A549 (cell line): Measurements from ENCODE around the gene S1PR4.

Experiments used
- ATOH8 ChIP-seq: fragments of 250-450 bp; sonication (Bioruptor Pico); IDR thresholded peaks from 2 replicates; pipeline ENCODE4 v1.5.0; 2020; ENCODE audit warnings: low read depth, mild to moderate bottlenecking, moderate library complexity
- CTCF ChIP-seq: fragments of >200 bp; sonication (Bioruptor Twin); formaldehyde crosslinking; IDR thresholded peaks from 3 replicates; pipeline ENCODE4 v1.5.1; 2016
- FOXS1 ChIP-seq: fragments of 250-450 bp; sonication (Bioruptor Pico); IDR thresholded peaks from 2 replicates; pipeline ENCODE4 v1.5.0; 2020; ENCODE audit warnings: mild to moderate bottlenecking, moderate library complexity
- KDM1A ChIP-seq: fragments of 200-600 bp; sonication (generic); IDR thresholded peaks from 2 replicates; pipeline ENCODE4 v1.6.1; 2016; ENCODE audit warnings: low read depth, mild to moderate bottlenecking
- REST ChIP-seq: fragments of 200-600 bp; sonication (generic); IDR thresholded peaks from 2 replicates; pipeline ENCODE4 v1.6.1; 2016; ENCODE audit warnings: antibody characterized with exemption, mild to moderate bottlenecking, moderate library complexity
- RNF2 ChIP-seq: fragments of 200-600 bp; sonication (generic); IDR thresholded peaks from 2 replicates; pipeline ENCODE4 v1.6.1; 2016; ENCODE audit warnings: low read depth, mild to moderate bottlenecking, antibody characterized with exemption, moderate library complexity, borderline replicate concordance
- ZNF302 ChIP-seq: fragments of 250-450 bp; sonication (Bioruptor Pico); IDR thresholded peaks from 2 replicates; pipeline ENCODE4 v1.9.0; 2021; ENCODE audit warnings: inconsistent platforms, mild to moderate bottlenecking, moderate library complexity

- TF ChIP-seq CTCF (no peak), ATOH8 (CRISPR knock-in tag) (no peak), RNF2 (no peak), ZNF302 (CRISPR knock-in tag) (no peak), REST (no peak), FOXS1 (CRISPR knock-in tag) (no peak), KDM1A (no peak)
Measured at GRCh38 chr19:3148503-3148902, 30.1 kb upstream of the S1PR4 start.
